Measurements from ENCODE around the gene DNAJC5. TPM values are rescaled to one million over a fixed set of nuclear protein-coding genes. Genes with fewer than 3 reads are reported as not detected.
"Not testable (repeated sequence)": the region's sequence is repeated elsewhere in the genome, so short reads cannot be mapped to it uniquely, and the experiment has no call there.

DNAJC5 gene
- total and polyA plus RNA-seq, 4 donors = 16.2 to 38.1 (median 25.9) TPM

- 1% methylated on average over 31 to 70 of the region's 70 CpGs for WGBS, 2 donors
- ATAC-seq (ENCODE audit: low FRiP score) = no peak
- H3K36me3 ChIP-seq (ENCODE audit: control insufficient read depth in 1 of 2, insufficient read depth in 2 of 2, low read length in 1 of 2) = peaks cover 0 to 3% of the 10 kb centered on the region in 2 donors
- H3K9me3 ChIP-seq (ENCODE audit: control insufficient read depth, low read length) = no peaks in the 10 kb centered on the region
- no peaks in the 10 kb centered on the region for H3K27me3 ChIP-seq (ENCODE audit: control insufficient read depth in 1 of 2, insufficient read depth in 2 of 2, low read length in 1 of 2)
- intact Hi-C loops (cut with DNase I) = no loop called here
- no peak overlapping the region for H3K27ac ChIP-seq (ENCODE audit: low read depth in 1 of 2, low read length in 2 of 2)
- H3K4me1 ChIP-seq (ENCODE audit: control insufficient read depth in 1 of 2, insufficient read depth in 2 of 2, low read length in 2 of 2) = no peaks in the 10 kb centered on the region
- peak; percentile 61 to 81 for DNase-seq
- peak overlapping the region; percentile 80 to 86 for H3K4me3 ChIP-seq (ENCODE audit: low read length in 2 of 2)
Observed at GRCh38 chr20:63968928-63969760, 74.2 kb downstream of the DNAJC5 start.

- Histone ChIP-seq H3K36me3 (ENCODE audit: control insufficient read depth in 1 of 2, insufficient read depth in 2 of 2, low read length in 1 of 2) (no peaks in the 10 kb centered on the region), H3K9me3 (ENCODE audit: control insufficient read depth, low read length) (no peaks in the 10 kb centered on the region), H3K4me1 (ENCODE audit: control insufficient read depth in 1 of 2, insufficient read depth in 2 of 2, low read length in 2 of 2) (no peaks in the 10 kb centered on the region), H3K4me3 (ENCODE audit: low read length in 2 of 2) (peak within 1 kb of the TSS; percentile 80 to 86), H3K27me3 (ENCODE audit: control insufficient read depth in 1 of 2, insufficient read depth in 2 of 2, low read length in 1 of 2) (no peaks in the 10 kb centered on the region), H3K27ac (ENCODE audit: low read depth in 1 of 2, low read length in 2 of 2) (no peak within 1 kb of the TSS)
- 2 to 5% methylated on average over 35 to 73 of the region's 73 CpGs for WGBS, 2 donors
- ATAC-seq (ENCODE audit: low FRiP score) (peak; percentile 46), DNase-seq (peak; percentile 78 to 89)
- intact Hi-C loops (cut with DNase I) = loop anchor here (5.0 kb wide), 2 partner anchors 183 to 193 kb away; no protein-coding TSS in a partner anchor
Observed at GRCh38 chr20:63969838-63970713, 75.2 kb downstream of the DNAJC5 start, which contains the start of gene ZNF512B. Gene ZNF512B (minus strand): TSS chr20:63969930. CDS start chr20:63967950, 1,980 bp downstream.

GRCh38 chr20:63970714-63971431 is 75.9 kb downstream of the DNAJC5 start:
- H3K36me3 ChIP-seq (ENCODE audit: control insufficient read depth in 1 of 2, insufficient read depth in 2 of 2, low read length in 1 of 2) = no peaks in the 10 kb centered on the region
- H3K27me3 ChIP-seq (ENCODE audit: control insufficient read depth in 1 of 2, insufficient read depth in 2 of 2, low read length in 1 of 2) = no peaks in the 10 kb centered on the region
- 88 to 89% methylated on average over 5 of the region's 5 CpGs for WGBS, 2 donors
- DNase-seq (no peak), ATAC-seq (ENCODE audit: low FRiP score) (no peak)
- H3K4me1 ChIP-seq (ENCODE audit: control insufficient read depth in 1 of 2, insufficient read depth in 2 of 2, low read length in 2 of 2) = no peaks in the 10 kb centered on the region
- no peak overlapping the region for H3K4me3 ChIP-seq (ENCODE audit: low read length in 2 of 2)
- no peaks in the 10 kb centered on the region for H3K9me3 ChIP-seq (ENCODE audit: control insufficient read depth, low read length)
- intact Hi-C loops (cut with DNase I) = loop anchor here (5.0 kb wide), 2 partner anchors 184 to 194 kb away; no protein-coding TSS in a partner anchor
- no peak overlapping the region for H3K27ac ChIP-seq (ENCODE audit: low read depth in 1 of 2, low read length in 2 of 2)

- 86 to 90% methylated on average over 10 of the region's 10 CpGs for WGBS, 2 donors
- H3K36me3 ChIP-seq (ENCODE audit: control insufficient read depth in 1 of 2, insufficient read depth in 2 of 2, low read length in 1 of 2); H3K27ac ChIP-seq (ENCODE audit: low read depth in 1 of 2, low read length in 2 of 2); H3K9me3 ChIP-seq (ENCODE audit: control insufficient read depth, low read length); ATAC-seq (ENCODE audit: low FRiP score); H3K4me3 ChIP-seq (ENCODE audit: low read length in 2 of 2); DNase-seq; H3K27me3 ChIP-seq (ENCODE audit: control insufficient read depth in 1 of 2, insufficient read depth in 2 of 2, low read length in 1 of 2); H3K4me1 ChIP-seq (ENCODE audit: control insufficient read depth in 1 of 2, insufficient read depth in 2 of 2, low read length in 2 of 2): not testable (repeated sequence)
- intact Hi-C loops (cut with DNase I) = loop anchor here (5.0 kb wide), 2 partner anchors 185 to 195 kb away; no protein-coding TSS in a partner anchor
Observed at GRCh38 chr20:63971960-63972311, 77.0 kb downstream of the DNAJC5 start.

GRCh38 chr20:63972312-63973159 is 77.6 kb downstream of the DNAJC5 start:
- ATAC-seq (ENCODE audit: low FRiP score) (no peak), DNase-seq (peak in 1 of 2 donors; percentile 51)
- Histone ChIP-seq H3K27ac (ENCODE audit: low read depth in 1 of 2, low read length in 2 of 2) (no peak overlapping the region), H3K27me3 (ENCODE audit: control insufficient read depth in 1 of 2, insufficient read depth in 2 of 2, low read length in 1 of 2) (no peaks in the 10 kb centered on the region), H3K4me1 (ENCODE audit: control insufficient read depth in 1 of 2, insufficient read depth in 2 of 2, low read length in 2 of 2) (no peaks in the 10 kb centered on the region), H3K9me3 (ENCODE audit: control insufficient read depth, low read length) (no peaks in the 10 kb centered on the region), H3K4me3 (ENCODE audit: low read length in 2 of 2) (no peak overlapping the region), H3K36me3 (ENCODE audit: control insufficient read depth in 1 of 2, insufficient read depth in 2 of 2, low read length in 1 of 2) (no peaks in the 10 kb centered on the region)
- 76 to 79% methylated on average over 18 of the region's 18 CpGs for WGBS, 2 donors
- intact Hi-C loops (cut with DNase I) = loop anchor here (5.0 kb wide), 2 partner anchors 185 to 195 kb away; no protein-coding TSS in a partner anchor

- Histone ChIP-seq H3K27me3 (ENCODE audit: control insufficient read depth in 1 of 2, insufficient read depth in 2 of 2, low read length in 1 of 2) (no peaks in the 10 kb centered on the region), H3K4me3 (ENCODE audit: low read length in 2 of 2) (no peak overlapping the region), H3K27ac (ENCODE audit: low read depth in 1 of 2, low read length in 2 of 2) (no peak overlapping the region), H3K4me1 (ENCODE audit: control insufficient read depth in 1 of 2, insufficient read depth in 2 of 2, low read length in 2 of 2) (no peaks in the 10 kb centered on the region), H3K36me3 (ENCODE audit: control insufficient read depth in 1 of 2, insufficient read depth in 2 of 2, low read length in 1 of 2) (no peaks in the 10 kb centered on the region), H3K9me3 (ENCODE audit: control insufficient read depth, low read length) (no peaks in the 10 kb centered on the region)
- whole genome bisulfite sequencing, 2 donors = 93 to 97% methylated on average over 3 of the region's 3 CpGs
- ATAC-seq (ENCODE audit: low FRiP score) (no peak), DNase-seq (no peak)
- intact Hi-C loops (cut with DNase I) = loop anchor here (5.0 kb wide), 2 partner anchors 186 to 196 kb away; no protein-coding TSS in a partner anchor
Observed at GRCh38 chr20:63973160-63973479, 78.2 kb downstream of the DNAJC5 start.

GRCh38 chr20:63973636-63974401 is 78.9 kb downstream of the DNAJC5 start:
- intact Hi-C loops (cut with DNase I) = loop anchor here (1.0 to 5.0 kb wide), 4 partner anchors 187 to 437 kb away; partner anchors contain the start of gene PTK6 (in 1 of the 2)
- DNase-seq (peak; percentile 93 to 97), ATAC-seq (ENCODE audit: low FRiP score) (peak; percentile 95)
- 8 to 10% methylated on average over 37 of the region's 37 CpGs for WGBS, 2 donors
- H3K27ac ChIP-seq (ENCODE audit: low read depth in 1 of 2, low read length in 2 of 2) = no peak overlapping the region
- no peaks in the 10 kb centered on the region for H3K36me3 ChIP-seq (ENCODE audit: control insufficient read depth in 1 of 2, insufficient read depth in 2 of 2, low read length in 1 of 2)
- H3K27me3 ChIP-seq (ENCODE audit: control insufficient read depth in 1 of 2, insufficient read depth in 2 of 2, low read length in 1 of 2) = no peaks in the 10 kb centered on the region
- H3K4me3 ChIP-seq (ENCODE audit: low read length in 2 of 2) = no peak overlapping the region
- no peaks in the 10 kb centered on the region for H3K4me1 ChIP-seq (ENCODE audit: control insufficient read depth in 1 of 2, insufficient read depth in 2 of 2, low read length in 2 of 2)
- no peaks in the 10 kb centered on the region for H3K9me3 ChIP-seq (ENCODE audit: control insufficient read depth, low read length)

Data from aorta (tissue), 5 donors.